HEK293 (cell line): ENCODE results near the gene ADM5.

Source experiments
- CTCF ChIA-PET: fragments of 350-600 bp; formaldehyde crosslinking; extraction: SDS; loops from one replicate; lab custom pipeline; 2021; ENCODE audit warnings: antibody characterized with exemption; lab: Yijun Ruan, JAX
- POLR2A ChIA-PET: fragments of 300-600 bp; formaldehyde crosslinking; extraction: SDS; loops from one replicate; lab custom pipeline; 2020; ENCODE audit warnings: antibody characterized with exemption, inconsistent platforms; lab: Yijun Ruan, JAX
- H3K27ac ChIP-seq: fragments of 200-500 bp; sonication (Bioruptor generic); 2 replicates; pipeline ENCODE4 v1.5.1; 2014; ENCODE audit warnings: low read depth, low read length, control low read depth, inconsistent platforms; ENCODE audit errors: extremely low read depth
- H3K36me3 ChIP-seq, 2 experiments: fragments of 200-500 bp in 1 of 2; sonication (Bioruptor generic) in 1 of 2; 1 replicate in 1 of 2; 2 replicates in 1 of 2; pipeline ENCODE4 v1.5.1; 2014 to 2017; ENCODE audit warnings: inconsistent platforms in 2 of 2, low read length in 2 of 2; ENCODE audit not compliant: control insufficient read depth in 2 of 2, insufficient read depth in 1 of 2
- H3K4me1 ChIP-seq: fragments of 200-500 bp; sonication (Bioruptor generic); 2 replicates; pipeline ENCODE4 v1.5.1; 2014; ENCODE audit warnings: mild to moderate bottlenecking, low read length, inconsistent platforms; ENCODE audit not compliant: control insufficient read depth, insufficient read depth
- H3K4me3 ChIP-seq: 2 replicates; pipeline ENCODE4 v1.5.1; 2011; ENCODE audit warnings: low read depth, mild to moderate bottlenecking, control low read depth, low read length, moderate library complexity
- H3K9me3 ChIP-seq: fragments of 200-500 bp; sonication (Bioruptor generic); 2 replicates; pipeline ENCODE4 v1.5.1; 2014; ENCODE audit warnings: low read depth, low read length, inconsistent platforms; ENCODE audit not compliant: control insufficient read depth, insufficient read depth
- AEBP2 ChIP-seq: fragments of 450-650 bp; formaldehyde crosslinking; IDR thresholded peaks from 2 replicates; pipeline ENCODE4 v1.5.1; 2016; ENCODE audit warnings: missing biosample characterization, missing genetic modification characterization, borderline replicate concordance
- HOXA7 ChIP-seq: sonication (generic); formaldehyde crosslinking; IDR thresholded peaks from 2 replicates; pipeline ENCODE4 v1.8.1; 2022; ENCODE audit warnings: missing genetic modification reagents, borderline replicate concordance
- PATZ1 ChIP-seq: fragments of 450-650 bp; formaldehyde crosslinking; IDR thresholded peaks from 2 replicates; pipeline ENCODE4 v1.5.1; 2016; ENCODE audit warnings: missing biosample characterization, missing genetic modification characterization
- REPIN1 ChIP-seq: fragments of 450-650 bp; formaldehyde crosslinking; IDR thresholded peaks from 2 replicates; pipeline ENCODE4 v1.5.1; 2017; ENCODE audit warnings: missing biosample characterization, missing genetic modification characterization, low read depth
- TCF7L2 ChIP-seq: IDR thresholded peaks from 2 replicates; pipeline ENCODE4 v1.6.1; 2011; ENCODE audit warnings: low read depth, mild to moderate bottlenecking, inconsistent platforms, low read length, moderate library complexity, borderline replicate concordance
- ZBTB1 ChIP-seq: fragments of 450-650 bp; formaldehyde crosslinking; IDR thresholded peaks from 2 replicates; pipeline ENCODE4 v1.5.1; 2016; ENCODE audit warnings: missing biosample characterization, missing genetic modification characterization
- ZBTB26 ChIP-seq: fragments of 450-650 bp; formaldehyde crosslinking; optimal IDR thresholded peaks from 2 replicates; pipeline ENCODE3; 2016; ENCODE audit warnings: missing biosample characterization, mild to moderate bottlenecking, missing genetic modification characterization
- ZEB2 ChIP-seq: fragments of 450-650 bp; formaldehyde crosslinking; IDR thresholded peaks from 2 replicates; pipeline ENCODE4 v1.5.1; 2016; ENCODE audit warnings: missing biosample characterization, missing genetic modification characterization
- ZNF112 ChIP-seq: fragments of 450-650 bp; formaldehyde crosslinking; IDR thresholded peaks from 2 replicates; pipeline ENCODE4 v1.5.0; 2017; ENCODE audit warnings: missing biosample characterization, missing genetic modification characterization
- ZNF138 ChIP-seq: fragments of 450-650 bp; formaldehyde crosslinking; IDR thresholded peaks from 2 replicates; pipeline ENCODE4 v1.5.1; 2016; ENCODE audit warnings: missing biosample characterization, missing genetic modification characterization, borderline replicate concordance
- ZNF140 ChIP-seq: fragments of 450-650 bp; formaldehyde crosslinking; IDR thresholded peaks from 2 replicates; pipeline ENCODE4 v1.5.1; 2016; ENCODE audit warnings: missing biosample characterization, missing genetic modification characterization
- ZNF16 ChIP-seq: fragments of 450-650 bp; formaldehyde crosslinking; IDR thresholded peaks from 2 replicates; pipeline ENCODE4 v1.5.1; 2016; ENCODE audit warnings: low read depth, missing biosample characterization, missing genetic modification characterization
- ZNF175 ChIP-seq: fragments of 450-650 bp; formaldehyde crosslinking; IDR thresholded peaks from 2 replicates; pipeline ENCODE4 v1.5.1; 2016; ENCODE audit warnings: missing biosample characterization, missing genetic modification characterization
- ZNF214 ChIP-seq: fragments of 450-650 bp; formaldehyde crosslinking; IDR thresholded peaks from 2 replicates; pipeline ENCODE4 v1.5.1; 2017; ENCODE audit warnings: missing biosample characterization, mild to moderate bottlenecking, missing genetic modification characterization, borderline replicate concordance
- ZNF266 ChIP-seq: fragments of 450-650 bp; formaldehyde crosslinking; IDR thresholded peaks from 2 replicates; pipeline ENCODE4 v1.5.1; 2016; ENCODE audit warnings: missing biosample characterization, missing genetic modification characterization, low read depth
- ZNF394 ChIP-seq: fragments of 450-650 bp; formaldehyde crosslinking; IDR thresholded peaks from 2 replicates; pipeline ENCODE4 v1.5.1; 2016; ENCODE audit warnings: missing biosample characterization, missing genetic modification characterization, mild to moderate bottlenecking, moderate library complexity, borderline replicate concordance
- ZNF48 ChIP-seq: fragments of 450-650 bp; formaldehyde crosslinking; IDR thresholded peaks from 2 replicates; pipeline ENCODE4 v1.5.1; 2016; ENCODE audit warnings: missing biosample characterization, missing genetic modification characterization
- ZNF510 ChIP-seq: fragments of 450-650 bp; formaldehyde crosslinking; IDR thresholded peaks from 2 replicates; pipeline ENCODE4 v1.5.1; 2018; ENCODE audit warnings: mild to moderate bottlenecking, missing genetic modification characterization, missing biosample characterization; ENCODE audit not compliant: insufficient replicate concordance
- ZNF555 ChIP-seq: fragments of 450-650 bp; formaldehyde crosslinking; conservative IDR thresholded peaks from 2 replicates; pipeline ENCODE4 v1.5.1; 2017; ENCODE audit warnings: missing biosample characterization, mild to moderate bottlenecking, missing genetic modification characterization, inconsistent platforms
- ZNF580 ChIP-seq: fragments of 450-650 bp; formaldehyde crosslinking; IDR thresholded peaks from 2 replicates; pipeline ENCODE4 v1.5.1; 2016; ENCODE audit warnings: missing biosample characterization, missing genetic modification characterization
- ZNF610 ChIP-seq: fragments of 450-650 bp; formaldehyde crosslinking; IDR thresholded peaks from 2 replicates; pipeline ENCODE4 v1.5.1; 2016; ENCODE audit warnings: missing biosample characterization, missing genetic modification characterization, borderline replicate concordance
- ZNF704 ChIP-seq: fragments of 450-650 bp; formaldehyde crosslinking; IDR thresholded peaks from 2 replicates; pipeline ENCODE4 v1.5.1; 2016; ENCODE audit warnings: missing biosample characterization, missing genetic modification characterization
- ZNF747 ChIP-seq: fragments of 450-650 bp; formaldehyde crosslinking; IDR thresholded peaks from 2 replicates; pipeline ENCODE4 v1.5.1; 2016; ENCODE audit warnings: missing biosample characterization, missing genetic modification characterization
- ZNF791 ChIP-seq: fragments of 450-650 bp; formaldehyde crosslinking; IDR thresholded peaks from 2 replicates; pipeline ENCODE4 v1.5.1; 2016; ENCODE audit warnings: missing biosample characterization, missing genetic modification characterization
- ZSCAN16 ChIP-seq: fragments of 450-650 bp; formaldehyde crosslinking; IDR thresholded peaks from 2 replicates; pipeline ENCODE4 v1.5.1; 2016; ENCODE audit warnings: missing biosample characterization, missing genetic modification characterization
- TF ChIP-seq, protein P1 (sequence below): fragments of 450-650 bp; formaldehyde crosslinking; IDR thresholded peaks from 2 replicates; pipeline ENCODE4 v1.5.1; 2016; ENCODE audit warnings: missing biosample characterization, missing genetic modification characterization, low read depth

The ADM5 gene

GRCh38 chr19:49658566-49659442 lies 30.6 kb upstream of the ADM5 start:
- Histone ChIP-seq H3K4me1 (no peaks in the 10 kb centered on the region), H3K9me3 (no peaks in the 10 kb centered on the region), H3K27ac (no peak overlapping the region), H3K4me3 (no peak overlapping the region), H3K36me3 (peaks cover 39 to 94% of the 10 kb centered on the region in 2 experiments)
- CTCF ChIA-PET = no interaction called here
- TF ChIP-seq ZNF704 (no peak), ZEB2 (tag by site-specific recombination) (no peak), ZNF555 (tag by site-specific recombination) (no peak), PATZ1 (tag by site-specific recombination) (no peak), ZNF16 (tag by site-specific recombination) (no peak), ZNF610 (no peak), AEBP2 (tag by site-specific recombination) (no peak), ZNF48 (tag by site-specific recombination) (no peak), HOXA7 (CRISPR knock-in tag) (no peak), ZNF112 (no peak)
- TF ChIP-seq, protein P1, sequence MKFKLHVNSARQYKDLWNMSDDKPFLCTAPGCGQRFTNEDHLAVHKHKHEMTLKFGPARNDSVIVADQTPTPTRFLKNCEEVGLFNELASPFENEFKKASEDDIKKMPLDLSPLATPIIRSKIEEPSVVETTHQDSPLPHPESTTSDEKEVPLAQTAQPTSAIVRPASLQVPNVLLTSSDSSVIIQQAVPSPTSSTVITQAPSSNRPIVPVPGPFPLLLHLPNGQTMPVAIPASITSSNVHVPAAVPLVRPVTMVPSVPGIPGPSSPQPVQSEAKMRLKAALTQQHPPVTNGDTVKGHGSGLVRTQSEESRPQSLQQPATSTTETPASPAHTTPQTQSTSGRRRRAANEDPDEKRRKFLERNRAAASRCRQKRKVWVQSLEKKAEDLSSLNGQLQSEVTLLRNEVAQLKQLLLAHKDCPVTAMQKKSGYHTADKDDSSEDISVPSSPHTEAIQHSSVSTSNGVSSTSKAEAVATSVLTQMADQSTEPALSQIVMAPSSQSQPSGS = no peak
- POLR2A ChIA-PET = interaction anchor here (0.5 to 4.0 kb wide), 8 partner anchors 11 to 108 kb away, joined by 3 to 26 read pairs (median 7); partner anchors contain the start of genes AP2A1, RRAS and SCAF1

DNA sequence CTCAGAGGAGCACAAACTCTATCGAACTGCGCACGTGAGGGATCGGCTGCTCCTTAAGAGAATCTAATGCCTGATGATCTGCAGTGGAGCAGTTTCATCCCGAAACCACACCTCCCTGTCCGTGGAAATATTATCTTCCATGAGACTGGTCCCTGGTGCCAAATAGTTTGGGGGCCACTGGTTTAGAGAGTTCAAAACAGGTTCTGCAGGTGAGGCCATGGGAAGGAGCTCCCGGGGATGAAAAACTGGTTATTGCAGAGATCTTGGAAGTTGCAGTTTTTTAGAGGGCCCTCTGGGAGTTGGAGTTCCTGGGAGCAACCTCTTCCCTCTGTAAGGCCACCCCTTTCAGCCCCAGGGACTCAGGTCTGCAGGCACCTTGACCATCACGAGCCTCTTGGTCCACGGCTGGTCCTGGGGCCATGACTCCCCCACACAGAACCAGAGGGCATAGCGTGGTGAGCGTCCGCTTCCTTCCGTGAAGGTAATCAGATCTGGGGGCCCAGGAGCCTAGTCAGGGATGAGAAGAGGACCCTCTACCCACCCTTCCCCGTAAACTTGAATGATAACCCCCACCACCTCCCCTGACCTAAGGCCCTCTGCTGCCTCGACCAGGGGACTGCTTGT lies 28.9 kb upstream of the ADM5 start:
- Histone ChIP-seq H3K4me3 (no peak overlapping the region), H3K9me3 (no peaks in the 10 kb centered on the region), H3K27ac (no peak overlapping the region), H3K36me3 (peaks cover 25 to 78% of the 10 kb centered on the region in 2 experiments), H3K4me1 (peaks cover 6% of the 10 kb centered on the region)
- no peak for TF ChIP-seq ZNF510
- no peak for TF ChIP-seq ZBTB1
- TF ChIP-seq ZNF266 (tag by site-specific recombination) = no peak
- TF ChIP-seq ZNF394 (tag by site-specific recombination) = no peak
- TF ChIP-seq ZNF140 = no peak
- no peak for TF ChIP-seq ZNF747 (tag by site-specific recombination)
- no peak for TF ChIP-seq ZNF175
- no peak for TF ChIP-seq TCF7L2
- TF ChIP-seq ZBTB26 = no peak
- no peak for TF ChIP-seq ZNF214
- TF ChIP-seq ZSCAN16 = no peak
- TF ChIP-seq ZNF580 = no peak
- TF ChIP-seq ZNF138 = no peak
- TF ChIP-seq REPIN1 (tag by site-specific recombination) = no peak
- no peak for TF ChIP-seq ZNF791 (tag by site-specific recombination)
- ChIA-PET POLR2A (interaction anchor here (1.8 to 4.0 kb wide), 3 partner anchors 15 to 20 kb away, joined by 9 to 26 read pairs (median 16); partner anchors contain the start of genes RRAS and SCAF1), CTCF (interaction anchor here (0.8 to 1.2 kb wide), 2 partner anchors 12 to 15 kb away, joined by 3 to 4 read pairs; no protein-coding TSS in a partner anchor)
